H1 (cell line): ENCODE results near the gene DECR2. TPM values are rescaled to one million over a fixed set of nuclear protein-coding genes. Genes with fewer than 3 reads are reported as not detected.

Experiments
- BACH1 ChIP-seq: IDR thresholded peaks from 2 replicates; pipeline ENCODE4 v1.6.1; 2012; ENCODE audit warnings: low read length, improper control_type of control experiment
- CBX5 ChIP-seq: fragments of 300-800, 300-1000 bp; sonication (generic); IDR thresholded peaks from 2 replicates; pipeline ENCODE4 v1.7.1; 2016; ENCODE audit warnings: antibody characterized with exemption, low read length, low read depth
- E2F6 ChIP-seq: IDR thresholded peaks from 2 replicates; pipeline ENCODE4 v1.6.1; 2012; ENCODE audit warnings: inconsistent platforms
- EGR1 ChIP-seq: IDR thresholded peaks from 2 replicates; pipeline ENCODE4 v1.6.1; 2011; ENCODE audit warnings: low read depth, low read length, borderline replicate concordance
- KDM1A ChIP-seq: fragments of 200-600, 300-600 bp; sonication (generic); IDR thresholded peaks from 2 replicates; pipeline ENCODE4 v1.7.1; 2016; ENCODE audit warnings: mild to moderate bottlenecking, low read length, borderline replicate concordance
- KDM4A ChIP-seq: IDR thresholded peaks from one replicate; pipeline ENCODE4 v1.7.1; 2012; ENCODE audit warnings: low read depth, mild to moderate bottlenecking, moderate library complexity, low read length, inconsistent platforms; ENCODE audit not compliant: severe bottlenecking
- POLR2A ChIP-seq, 2 experiments: IDR thresholded peaks; 1 replicate in 1 of 2; 2 replicates in 1 of 2; pipeline ENCODE4 v1.6.1; 2011; ENCODE audit warnings: low read depth in 2 of 2, low read length in 2 of 2, mild to moderate bottlenecking in 2 of 2; ENCODE audit errors: control extremely low read depth in 1 of 2
- RNF2 ChIP-seq: fragments of 200-900, 300-1000 bp; sonication (generic); IDR thresholded peaks from 2 replicates; pipeline ENCODE4 v1.7.1; 2016; ENCODE audit warnings: borderline replicate concordance, low read depth, mild to moderate bottlenecking, antibody characterized with exemption, low read length; ENCODE audit not compliant: poor library complexity, severe bottlenecking; ENCODE audit errors: missing control alignments
- SP2 ChIP-seq: IDR thresholded peaks from 2 replicates; pipeline ENCODE4 v1.6.1; 2012; ENCODE audit warnings: mild to moderate bottlenecking, low read length, inconsistent platforms
- polyA plus RNA-seq, 7 experiments: library from polyadenylated mRNA; depleted of rRNA in 3 of 7; stranded (reverse) in 5 of 7; unstranded in 2 of 7; fragments of >200 nt in 5 of 7; fragments of 200-250 nt in 2 of 7; gene quantifications; 1 replicate in 5 of 7; 2 replicates in 1 of 7; 4 replicates in 1 of 7; pipeline versions ENCODE4 v1.2.1 to v1.2.3, GENCODE V29; 2011 to 2013; ENCODE audit warnings: missing spikeins in 2 of 7, mixed read lengths in 2 of 7
- total RNA-seq: library from RNA; stranded (reverse); fragmentation: NEBNext Ultra II Directional; extraction: Animal tissue kit (Norgen Biotek cat#: 25700); gene quantifications from 2 replicates; pipeline ENCODE4 v1.2.1, GENCODE V29; 2021
- TF ChIP-seq, protein P1 (sequence below), 3 experiments: IDR thresholded peaks; 1 replicate in 2 of 3; 2 replicates in 1 of 3; pipeline versions ENCODE4 v1.5.1 to v1.6.1; 2011; ENCODE audit warnings: low read length in 3 of 3, mild to moderate bottlenecking in 3 of 3, inconsistent platforms in 2 of 3, low read depth in 1 of 3, moderate library complexity in 1 of 3; ENCODE audit not compliant: insufficient read depth in 1 of 3; ENCODE audit errors: control extremely low read depth in 1 of 3

The DECR2 gene
- total and polyA plus RNA-seq, 2 of the 8 experiments (the other 6 are each of a cell fraction or from before 2014, with no cell fraction given): 28.2 to 39.9 TPM

DNA sequence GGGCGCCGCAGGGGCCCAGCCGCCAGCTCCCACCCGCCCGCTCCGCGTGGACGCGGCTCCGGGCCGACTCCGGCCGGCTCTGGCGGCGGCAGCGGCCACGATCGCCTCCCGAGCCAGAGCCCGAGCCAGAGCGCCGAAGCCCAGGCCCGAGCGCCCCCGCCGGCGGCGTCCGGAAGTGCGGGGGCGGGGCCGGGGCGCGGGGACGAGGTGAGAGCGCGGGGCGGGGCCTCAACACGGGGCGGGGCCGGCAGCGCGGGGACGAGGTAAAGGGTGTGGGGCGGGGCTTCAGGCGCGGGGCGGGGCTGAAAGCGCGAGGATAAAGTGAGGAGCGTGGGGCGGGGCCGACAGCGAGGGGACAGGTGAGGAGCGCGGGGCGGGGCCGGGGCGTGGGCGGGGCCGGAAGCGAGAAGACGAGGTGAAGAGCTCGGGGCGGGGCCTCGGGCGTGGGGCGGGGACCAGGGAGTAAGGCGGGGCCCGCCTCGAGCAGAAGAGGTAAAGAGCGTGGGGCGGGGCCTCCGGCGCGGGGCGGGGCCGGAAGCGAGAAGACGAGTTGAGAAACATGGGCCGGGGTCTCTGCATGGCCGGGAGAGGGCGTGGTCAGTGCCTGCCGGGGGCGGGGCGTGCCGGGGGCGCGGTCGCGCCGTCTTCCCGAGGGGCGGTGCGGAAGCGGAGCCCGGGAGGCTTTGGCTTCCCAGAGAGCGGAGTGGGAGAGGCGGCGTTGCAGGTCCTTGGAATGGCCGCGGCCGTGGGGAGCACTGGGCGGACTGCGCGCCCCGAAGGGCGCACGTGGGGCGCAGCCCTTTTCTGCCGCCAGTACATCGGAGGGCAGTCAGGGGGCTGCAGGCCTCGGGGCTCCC, 48.9 kb upstream of the DECR2 start, which contains the start of gene AXIN1 (continued):
- peak in 1 of 2 experiments; percentile 44; a peak in 1 of 3 replicates for TF ChIP-seq POLR2A (IDR thresholded peaks at IDR 0.05; ENCODE audit: control extremely low read depth in 1 of 2, low read depth in 2 of 2, low read length in 2 of 2)
- TF ChIP-seq RNF2: no peak
- peak; percentile 48 for TF ChIP-seq KDM4A
- no peak for TF ChIP-seq KDM1A
- TF ChIP-seq CBX5: no peak
- peak; percentile 27; the same call in 1 of the 2 replicates for TF ChIP-seq E2F6
- TF ChIP-seq BACH1: 0 out of 2 replicates have a peak, but pooled peaks have one; percentile 4
- peak; percentile 60; the same call in 1 of the 2 replicates for TF ChIP-seq EGR1
- TF ChIP-seq, protein P1, sequence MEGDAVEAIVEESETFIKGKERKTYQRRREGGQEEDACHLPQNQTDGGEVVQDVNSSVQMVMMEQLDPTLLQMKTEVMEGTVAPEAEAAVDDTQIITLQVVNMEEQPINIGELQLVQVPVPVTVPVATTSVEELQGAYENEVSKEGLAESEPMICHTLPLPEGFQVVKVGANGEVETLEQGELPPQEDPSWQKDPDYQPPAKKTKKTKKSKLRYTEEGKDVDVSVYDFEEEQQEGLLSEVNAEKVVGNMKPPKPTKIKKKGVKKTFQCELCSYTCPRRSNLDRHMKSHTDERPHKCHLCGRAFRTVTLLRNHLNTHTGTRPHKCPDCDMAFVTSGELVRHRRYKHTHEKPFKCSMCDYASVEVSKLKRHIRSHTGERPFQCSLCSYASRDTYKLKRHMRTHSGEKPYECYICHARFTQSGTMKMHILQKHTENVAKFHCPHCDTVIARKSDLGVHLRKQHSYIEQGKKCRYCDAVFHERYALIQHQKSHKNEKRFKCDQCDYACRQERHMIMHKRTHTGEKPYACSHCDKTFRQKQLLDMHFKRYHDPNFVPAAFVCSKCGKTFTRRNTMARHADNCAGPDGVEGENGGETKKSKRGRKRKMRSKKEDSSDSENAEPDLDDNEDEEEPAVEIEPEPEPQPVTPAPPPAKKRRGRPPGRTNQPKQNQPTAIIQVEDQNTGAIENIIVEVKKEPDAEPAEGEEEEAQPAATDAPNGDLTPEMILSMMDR (IDR thresholded peaks at IDR 0.05; ENCODE audit: control extremely low read depth in 1 of 3, insufficient read depth in 1 of 3, low read depth in 1 of 3, low read length in 3 of 3): peak; percentile 44 to 64 (median 51)
- TF ChIP-seq SP2: no peak
- TF ChIP-seq, all 59 proteins: peak for 14
